Testis (tissue), 2 donors: Measurements from ENCODE around the gene SPINK4.

Source experiments
- POLR2A ChIP-seq: fragments of 450-650 bp; IDR thresholded peaks from one replicate; pipeline ENCODE4 v1.6.1; 2017; ENCODE audit warnings: antibody characterized with exemption, mild to moderate bottlenecking, moderate library complexity
- TF ChIP-seq, protein P1 (sequence below), 3 experiments: fragments of 450-650 bp in 2 of 3; fragments of 200-600 bp in 1 of 3; sonication (generic) in 1 of 3; IDR thresholded peaks; one replicate each; pipeline ENCODE4 v1.5.1; 2016 to 2019; ENCODE audit warnings: antibody characterized with exemption in 3 of 3, mild to moderate bottlenecking in 2 of 3, moderate library complexity in 1 of 3

GRCh38 chr9:33236571-33236970 is 3.4 kb upstream of the SPINK4 start:
- TF ChIP-seq, protein P1, sequence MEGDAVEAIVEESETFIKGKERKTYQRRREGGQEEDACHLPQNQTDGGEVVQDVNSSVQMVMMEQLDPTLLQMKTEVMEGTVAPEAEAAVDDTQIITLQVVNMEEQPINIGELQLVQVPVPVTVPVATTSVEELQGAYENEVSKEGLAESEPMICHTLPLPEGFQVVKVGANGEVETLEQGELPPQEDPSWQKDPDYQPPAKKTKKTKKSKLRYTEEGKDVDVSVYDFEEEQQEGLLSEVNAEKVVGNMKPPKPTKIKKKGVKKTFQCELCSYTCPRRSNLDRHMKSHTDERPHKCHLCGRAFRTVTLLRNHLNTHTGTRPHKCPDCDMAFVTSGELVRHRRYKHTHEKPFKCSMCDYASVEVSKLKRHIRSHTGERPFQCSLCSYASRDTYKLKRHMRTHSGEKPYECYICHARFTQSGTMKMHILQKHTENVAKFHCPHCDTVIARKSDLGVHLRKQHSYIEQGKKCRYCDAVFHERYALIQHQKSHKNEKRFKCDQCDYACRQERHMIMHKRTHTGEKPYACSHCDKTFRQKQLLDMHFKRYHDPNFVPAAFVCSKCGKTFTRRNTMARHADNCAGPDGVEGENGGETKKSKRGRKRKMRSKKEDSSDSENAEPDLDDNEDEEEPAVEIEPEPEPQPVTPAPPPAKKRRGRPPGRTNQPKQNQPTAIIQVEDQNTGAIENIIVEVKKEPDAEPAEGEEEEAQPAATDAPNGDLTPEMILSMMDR (IDR thresholded peaks at IDR 0.05): no peak
- no peak for TF ChIP-seq POLR2A
